ENCODE data around the gene MAB21L1. TPM values are rescaled to one million over a fixed set of nuclear protein-coding genes. Genes with fewer than 3 reads are reported as not detected.

The MAB21L1 gene
- total RNA-seq, 3 donors from 2014 or later: not detected

DNA sequence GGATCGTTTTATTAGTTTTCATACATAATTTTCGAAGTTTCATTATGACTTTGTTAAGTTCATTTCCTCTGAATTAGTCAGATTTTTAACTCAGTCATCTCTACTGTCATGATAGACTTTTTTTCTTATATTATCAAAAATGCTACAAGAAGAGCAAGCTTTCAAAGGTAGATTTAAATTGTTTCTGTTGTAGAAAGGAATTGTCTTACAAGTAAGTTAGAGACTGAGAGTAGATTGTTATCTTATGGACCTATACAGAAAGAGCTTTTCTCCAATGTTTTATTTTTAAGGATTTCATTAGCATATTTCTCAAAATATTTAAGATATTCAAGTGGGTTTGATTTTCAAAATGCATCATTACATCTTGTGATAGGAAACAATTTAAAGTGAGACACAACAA lies 2.7 kb downstream of the MAB21L1 start:
- Mint-ChIP-seq H3K27me3 (ENCODE audit: low read depth) (peaks cover 68% of the 10 kb centered on the region), H3K4me3 (no peak overlapping the region), H3K4me1 (ENCODE audit: low read depth) (peaks cover 18% of the 10 kb centered on the region), H3K9me3 (peaks cover 8% of the 10 kb centered on the region), H3K36me3 (ENCODE audit: insufficient read depth) (no peaks in the 10 kb centered on the region)
- ATAC-seq (no peak), DNase-seq (no peak)

DNA sequence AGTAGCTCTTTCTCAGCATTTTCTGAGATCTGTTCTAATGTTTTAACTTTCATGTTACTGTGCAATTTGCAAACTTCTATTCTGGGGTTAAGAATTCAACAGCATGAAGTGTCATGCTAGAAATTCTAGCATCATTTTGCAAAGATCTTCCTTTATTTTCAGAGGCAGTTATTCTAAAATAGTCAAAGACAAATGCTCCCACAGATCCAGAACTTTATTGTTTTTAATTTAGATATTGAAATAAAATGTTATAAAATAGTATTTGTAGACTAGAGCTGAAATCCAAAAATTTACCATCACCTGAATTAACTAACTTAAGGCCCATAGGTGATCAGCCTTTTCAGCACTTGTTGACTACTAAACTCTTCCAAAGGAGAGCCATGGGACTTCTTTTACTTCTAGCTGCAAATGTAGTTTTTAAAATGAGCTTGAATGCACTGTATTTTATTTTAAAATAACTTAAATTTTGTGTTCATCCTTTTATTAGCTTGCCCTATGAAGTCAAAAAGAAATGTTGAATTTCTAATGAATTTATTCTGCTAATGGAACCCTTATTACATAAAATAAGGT lies 3.2 kb downstream of the MAB21L1 start:
- Mint-ChIP-seq H3K36me3 (ENCODE audit: insufficient read depth) (peaks cover 2% of the 10 kb centered on the region), H3K4me1 (ENCODE audit: low read depth) (peaks cover 18% of the 10 kb centered on the region), H3K4me3 (no peak overlapping the region), H3K27me3 (ENCODE audit: low read depth) (peaks cover 67% of the 10 kb centered on the region), H3K9me3 (peaks cover 11% of the 10 kb centered on the region)
- DNase-seq (no peak), ATAC-seq (no peak)

DNA sequence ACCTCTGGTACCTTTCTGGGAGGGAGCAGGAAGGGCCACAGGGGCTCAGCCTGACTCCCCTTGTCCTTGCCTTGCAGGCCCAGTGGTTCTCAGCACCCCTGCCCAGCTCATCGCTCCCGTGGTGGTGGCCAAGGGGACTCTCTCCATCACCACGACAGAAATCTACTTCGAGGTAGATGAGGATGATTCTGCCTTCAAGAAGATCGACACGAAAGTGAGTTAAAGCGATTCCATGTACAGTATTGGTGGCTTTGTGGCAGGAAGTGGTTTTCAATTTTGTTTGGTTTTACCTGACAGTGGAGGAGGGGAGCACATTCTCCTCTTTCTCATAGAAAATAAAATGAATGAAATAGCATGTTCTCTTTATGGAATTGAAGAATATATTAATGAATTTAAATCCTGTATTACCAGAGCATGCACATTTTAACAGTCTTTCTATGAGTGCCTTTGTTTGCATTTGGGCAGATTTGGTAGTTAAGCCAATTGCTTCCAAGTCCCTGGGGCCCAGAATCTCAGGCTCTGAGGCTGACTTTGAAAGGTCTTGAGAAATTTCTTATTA lies 4.1 kb downstream of the MAB21L1 start:
- Mint-ChIP-seq H3K4me1 (ENCODE audit: low read depth) (peaks cover 18% of the 10 kb centered on the region), H3K9me3 (peaks cover 13% of the 10 kb centered on the region), H3K4me3 (no peak overlapping the region), H3K36me3 (ENCODE audit: insufficient read depth) (peaks cover 3% of the 10 kb centered on the region), H3K27me3 (ENCODE audit: low read depth) (peaks cover 62% of the 10 kb centered on the region)
- ATAC-seq: no peak
- DNase-seq: no peak

DNA sequence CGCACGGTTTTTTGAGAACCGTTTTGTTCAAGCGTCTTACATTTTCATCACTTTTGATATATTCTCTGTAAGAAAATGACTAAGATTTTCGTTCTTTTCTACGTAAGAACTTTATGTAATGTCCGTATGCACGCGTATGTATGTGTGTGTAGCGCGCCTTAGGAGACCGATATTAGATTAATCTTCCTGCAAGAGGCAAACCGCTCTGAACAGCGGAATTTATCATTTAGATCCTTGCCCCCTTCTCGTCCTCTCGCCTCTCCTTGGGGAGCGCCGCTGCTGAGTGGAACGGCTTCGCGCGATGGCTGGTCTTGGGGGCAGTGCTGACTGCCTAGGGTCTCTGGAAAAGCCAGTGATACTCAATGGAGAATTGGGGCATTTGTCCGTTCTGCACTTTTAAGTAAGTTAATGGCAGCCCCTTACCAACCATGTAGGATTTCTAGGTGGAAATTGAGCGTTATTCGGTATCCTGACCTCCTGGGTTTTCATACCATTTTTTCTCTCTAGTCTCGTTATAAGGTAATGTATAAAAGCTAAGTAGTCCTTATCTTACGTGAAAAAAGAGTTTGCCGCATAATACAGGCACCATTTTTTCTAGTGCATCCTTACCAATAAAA lies 4.7 kb downstream of the MAB21L1 start:
- Mint-ChIP-seq H3K4me1 (ENCODE audit: low read depth) (peaks cover 16% of the 10 kb centered on the region), H3K36me3 (ENCODE audit: insufficient read depth) (peaks cover 3% of the 10 kb centered on the region), H3K4me3 (no peak overlapping the region), H3K9me3 (peaks cover 13% of the 10 kb centered on the region), H3K27me3 (ENCODE audit: low read depth) (peaks cover 56% of the 10 kb centered on the region)
- no peak for DNase-seq
- ATAC-seq: no peak

DNA sequence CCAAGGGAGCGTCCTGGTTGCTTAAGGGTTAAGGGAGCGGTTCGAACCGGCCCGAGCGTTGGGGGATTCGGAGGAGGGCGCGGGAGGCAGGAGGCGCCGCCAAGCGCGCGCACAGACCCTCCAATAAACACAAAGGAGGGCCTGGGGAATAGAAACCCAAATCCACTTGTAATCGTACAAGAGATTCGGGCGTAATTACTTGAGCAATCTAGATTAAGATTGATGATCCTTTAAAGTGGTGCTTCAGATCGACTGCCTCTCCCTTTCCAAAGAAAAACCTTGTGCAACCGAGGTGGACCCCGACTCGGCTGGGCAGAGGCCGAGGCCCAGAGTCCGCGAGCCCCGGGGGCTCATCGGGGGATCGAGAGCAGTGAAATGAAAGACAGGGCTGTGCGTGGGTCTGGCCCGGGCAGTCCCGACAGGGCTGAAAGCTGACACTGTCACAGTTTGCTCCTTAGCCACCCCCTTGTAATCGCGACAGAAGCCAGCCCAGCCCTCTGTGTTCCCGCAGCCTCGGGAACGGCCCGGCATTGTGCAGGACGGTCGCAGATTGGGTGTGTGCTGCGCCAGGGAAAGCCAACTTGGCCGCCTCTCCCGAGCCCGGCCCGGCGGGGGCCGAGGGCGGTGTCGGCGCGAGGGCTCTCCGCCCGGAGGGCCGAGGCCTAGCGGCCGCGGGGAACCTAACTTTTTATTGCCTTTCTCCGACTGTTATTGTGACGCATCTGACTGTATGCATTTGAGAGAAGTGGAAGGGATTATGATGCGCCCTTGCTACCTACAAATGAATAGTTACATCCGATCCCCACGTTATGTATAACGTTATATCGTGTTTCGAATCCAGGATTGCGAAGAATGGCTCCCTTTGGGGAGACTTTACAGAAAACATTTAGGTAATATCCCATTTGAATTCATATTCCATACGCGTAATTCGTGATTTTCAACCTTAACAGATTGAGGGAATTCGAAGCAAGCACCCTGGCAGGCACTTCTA lies 5.5 kb downstream of the MAB21L1 start:
- ATAC-seq (peak in 1 of 2 donors; percentile 37), DNase-seq (no peak)
- peaks cover 47% of the 10 kb centered on the region for H3K27me3 Mint-ChIP-seq (ENCODE audit: low read depth)
- H3K4me3 Mint-ChIP-seq: no peak overlapping the region
- peaks cover 13% of the 10 kb centered on the region for H3K9me3 Mint-ChIP-seq
- H3K36me3 Mint-ChIP-seq (ENCODE audit: insufficient read depth): peaks cover 3% of the 10 kb centered on the region
- peaks cover 8% of the 10 kb centered on the region for H3K4me1 Mint-ChIP-seq (ENCODE audit: low read depth)

DNA sequence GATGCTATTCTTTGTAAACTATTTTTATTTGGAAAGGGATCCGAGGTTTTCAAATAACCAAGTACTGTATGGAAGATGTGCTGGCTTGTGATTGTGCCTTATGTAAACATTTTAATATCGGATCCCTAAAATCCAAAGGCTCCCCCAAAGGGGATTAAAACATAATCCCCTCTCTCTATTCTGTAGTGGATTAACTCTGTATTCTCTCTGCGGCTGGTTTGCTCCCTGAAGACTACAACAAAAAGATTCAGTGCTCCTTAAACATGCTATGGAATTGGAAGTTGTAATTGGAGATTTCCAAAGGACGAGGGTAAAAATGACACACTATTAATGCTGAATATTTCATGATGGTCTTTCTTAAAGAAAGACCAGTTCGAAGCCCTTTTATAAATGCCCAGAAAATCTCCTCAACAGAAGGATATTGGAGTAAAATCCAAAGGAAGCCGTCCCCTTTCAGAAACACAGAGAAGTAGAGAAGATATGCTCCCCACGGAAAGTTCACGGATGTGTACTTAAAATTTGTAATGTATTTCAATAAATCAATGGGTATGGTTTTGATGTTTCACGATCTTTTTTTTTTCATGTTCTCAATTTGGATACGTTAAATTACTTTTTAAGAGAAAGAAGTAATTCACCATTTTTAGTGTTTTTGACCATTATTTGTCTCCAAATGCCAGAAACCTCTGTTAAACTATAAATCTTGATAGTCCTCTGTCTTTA lies 6.5 kb downstream of the MAB21L1 start:
- H3K36me3 Mint-ChIP-seq (ENCODE audit: insufficient read depth): peaks cover 3% of the 10 kb centered on the region
- H3K4me3 Mint-ChIP-seq: no peak overlapping the region
- H3K9me3 Mint-ChIP-seq: peaks cover 13% of the 10 kb centered on the region
- DNase-seq (no peak), ATAC-seq (no peak)
- peaks cover 3% of the 10 kb centered on the region for H3K4me1 Mint-ChIP-seq (ENCODE audit: low read depth)
- H3K27me3 Mint-ChIP-seq (ENCODE audit: low read depth): peaks cover 37% of the 10 kb centered on the region

DNA sequence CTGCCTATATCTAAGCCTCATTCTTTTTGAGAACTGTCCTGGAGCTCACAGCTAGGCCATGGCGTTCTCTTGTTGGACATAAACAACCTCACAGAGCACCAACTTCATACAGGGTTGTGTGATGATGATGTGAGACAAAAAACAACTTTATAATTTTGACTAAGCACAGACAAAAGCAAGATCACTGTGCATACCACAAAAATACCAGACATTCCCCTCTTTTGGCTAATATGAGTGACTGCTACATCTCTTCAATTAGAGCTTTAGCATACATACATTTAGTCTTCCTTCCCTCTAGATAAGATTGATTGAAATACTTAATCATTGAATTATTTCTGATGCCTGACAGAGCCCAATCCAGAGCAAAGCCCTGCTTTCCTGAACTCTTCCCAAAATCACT lies 8.3 kb downstream of the MAB21L1 start:
- ATAC-seq (no peak), DNase-seq (no peak)
- Mint-ChIP-seq H3K27me3 (ENCODE audit: low read depth) (peaks cover 29% of the 10 kb centered on the region), H3K36me3 (ENCODE audit: insufficient read depth) (peaks cover 3% of the 10 kb centered on the region), H3K9me3 (peaks cover 8% of the 10 kb centered on the region), H3K4me3 (no peak overlapping the region), H3K4me1 (ENCODE audit: low read depth) (peaks cover 1% of the 10 kb centered on the region)

DNA sequence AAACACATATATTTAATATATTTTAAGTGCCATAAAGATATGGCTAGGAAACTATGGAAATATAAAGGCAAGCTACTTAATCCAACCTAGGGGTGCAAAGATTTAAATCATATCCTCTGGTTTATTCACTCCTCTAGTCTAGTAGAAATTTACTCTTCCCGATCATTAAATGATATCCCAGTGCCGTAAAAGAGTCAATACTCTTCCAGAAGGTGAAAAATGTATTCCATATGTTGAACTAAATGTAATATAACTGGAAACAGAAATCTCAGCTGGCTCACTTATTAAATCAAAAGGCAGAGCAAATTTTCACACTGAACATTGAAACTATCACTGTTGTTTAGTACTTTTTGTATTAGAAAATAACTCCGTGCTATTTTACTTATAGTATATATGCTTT lies 11.1 kb downstream of the MAB21L1 start:
- ATAC-seq: no peak
- H3K4me1 Mint-ChIP-seq (ENCODE audit: low read depth): peaks cover under 1% of the 10 kb centered on the region
- no peak for DNase-seq
- H3K4me3 Mint-ChIP-seq: no peak overlapping the region
- H3K36me3 Mint-ChIP-seq (ENCODE audit: insufficient read depth): peaks cover 3% of the 10 kb centered on the region
- peaks cover 4% of the 10 kb centered on the region for H3K9me3 Mint-ChIP-seq
- H3K27me3 Mint-ChIP-seq (ENCODE audit: low read depth): peaks cover 15% of the 10 kb centered on the region

DNA sequence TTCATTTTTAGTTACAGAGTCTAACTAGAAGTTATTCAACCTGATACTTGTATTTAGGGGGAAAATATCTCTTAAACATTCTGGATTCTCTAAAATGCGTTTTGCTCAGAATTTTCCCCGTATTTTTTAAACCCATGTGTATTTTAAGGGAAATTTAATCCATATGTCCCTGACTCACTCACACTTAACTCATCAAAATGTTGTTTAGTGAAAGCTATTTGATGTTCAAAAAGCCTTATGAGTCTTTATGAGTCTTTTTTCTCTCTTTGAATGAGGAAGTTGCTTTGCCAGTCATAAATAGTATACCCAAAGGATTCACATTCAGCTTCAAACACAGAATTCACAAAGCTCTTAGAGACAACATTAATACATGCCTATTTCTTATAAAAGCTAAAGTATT lies 16.4 kb downstream of the MAB21L1 start:
- Mint-ChIP-seq H3K4me3 (no peak overlapping the region), H3K27me3 (ENCODE audit: low read depth) (no peaks in the 10 kb centered on the region), H3K9me3 (peaks cover 7% of the 10 kb centered on the region), H3K36me3 (ENCODE audit: insufficient read depth) (no peaks in the 10 kb centered on the region), H3K4me1 (ENCODE audit: low read depth) (no peaks in the 10 kb centered on the region)
- ATAC-seq (no peak), DNase-seq (no peak)

DNA sequence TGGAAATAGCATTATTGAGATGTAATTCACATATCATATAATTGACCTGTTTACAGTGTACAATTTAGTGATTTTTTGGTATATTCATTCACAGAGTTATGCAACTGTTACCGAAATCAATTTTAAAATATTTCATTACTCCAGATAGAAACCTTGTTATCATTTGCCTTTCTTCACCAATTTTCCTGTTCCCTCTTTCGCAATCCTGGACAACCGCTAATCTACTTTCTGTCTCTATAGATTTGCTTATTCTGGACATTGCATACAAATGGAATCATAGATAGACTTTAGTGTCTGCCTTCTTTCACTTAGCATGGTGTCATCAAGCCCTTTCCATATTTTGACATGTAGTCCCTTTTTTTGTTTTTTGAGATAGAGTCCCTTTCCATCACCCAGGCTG lies 19.2 kb downstream of the MAB21L1 start:
- peaks cover 7% of the 10 kb centered on the region for H3K9me3 Mint-ChIP-seq
- DNase-seq: no peak
- H3K4me1 Mint-ChIP-seq (ENCODE audit: low read depth): no peaks in the 10 kb centered on the region
- H3K36me3 Mint-ChIP-seq (ENCODE audit: insufficient read depth): no peaks in the 10 kb centered on the region
- ATAC-seq: no peak
- no peak overlapping the region for H3K4me3 Mint-ChIP-seq
- H3K27me3 Mint-ChIP-seq (ENCODE audit: low read depth): no peaks in the 10 kb centered on the region

DNA sequence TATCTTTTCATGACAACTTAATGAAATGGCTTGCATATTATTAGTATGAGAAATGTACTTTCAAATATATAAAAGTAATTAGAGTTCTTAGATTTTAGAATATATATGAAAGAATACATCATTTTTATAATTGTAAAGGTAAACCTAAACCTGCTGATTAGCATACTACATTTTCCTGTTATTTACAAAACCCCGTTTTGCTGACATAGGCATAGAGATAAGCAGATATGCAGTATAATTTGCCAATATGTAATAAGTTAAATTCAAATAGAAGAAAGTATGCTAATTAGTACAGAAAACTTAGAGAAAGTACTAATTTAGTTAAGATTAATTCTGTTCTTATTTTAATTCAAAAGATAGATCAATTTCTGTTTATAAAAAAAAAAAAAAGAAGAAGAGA lies 21.5 kb downstream of the MAB21L1 start:
- Mint-ChIP-seq H3K4me1 (ENCODE audit: low read depth) (no peaks in the 10 kb centered on the region), H3K36me3 (ENCODE audit: insufficient read depth) (no peaks in the 10 kb centered on the region), H3K27me3 (ENCODE audit: low read depth) (no peaks in the 10 kb centered on the region), H3K9me3 (peaks cover 7% of the 10 kb centered on the region), H3K4me3 (no peak overlapping the region)
- no peak for ATAC-seq
- no peak for DNase-seq

DNA sequence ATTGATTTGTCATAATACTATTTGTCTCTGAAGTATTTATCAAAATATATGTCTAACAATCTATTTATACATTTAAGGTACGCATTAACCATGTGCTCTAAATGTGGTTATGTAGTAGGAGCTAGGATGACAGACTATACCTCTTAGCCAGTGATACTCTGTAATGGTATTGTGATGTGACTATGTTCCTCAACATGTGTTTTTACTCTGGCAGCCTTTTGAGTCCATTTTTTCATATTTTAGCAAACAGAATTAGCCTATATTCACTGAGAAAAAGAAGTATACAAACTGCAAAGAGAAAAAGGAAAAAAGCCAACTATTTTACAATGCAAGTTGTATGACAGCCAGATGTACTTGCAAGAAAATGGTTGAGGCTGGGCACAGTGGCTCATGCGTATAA lies 26.7 kb downstream of the MAB21L1 start:
- no peaks in the 10 kb centered on the region for H3K36me3 Mint-ChIP-seq (ENCODE audit: insufficient read depth)
- no peak for DNase-seq
- H3K4me1 Mint-ChIP-seq (ENCODE audit: low read depth): no peaks in the 10 kb centered on the region
- ATAC-seq: no peak
- H3K27me3 Mint-ChIP-seq (ENCODE audit: low read depth): no peaks in the 10 kb centered on the region
- peaks cover 4% of the 10 kb centered on the region for H3K9me3 Mint-ChIP-seq
- H3K4me3 Mint-ChIP-seq: no peak overlapping the region

DNA sequence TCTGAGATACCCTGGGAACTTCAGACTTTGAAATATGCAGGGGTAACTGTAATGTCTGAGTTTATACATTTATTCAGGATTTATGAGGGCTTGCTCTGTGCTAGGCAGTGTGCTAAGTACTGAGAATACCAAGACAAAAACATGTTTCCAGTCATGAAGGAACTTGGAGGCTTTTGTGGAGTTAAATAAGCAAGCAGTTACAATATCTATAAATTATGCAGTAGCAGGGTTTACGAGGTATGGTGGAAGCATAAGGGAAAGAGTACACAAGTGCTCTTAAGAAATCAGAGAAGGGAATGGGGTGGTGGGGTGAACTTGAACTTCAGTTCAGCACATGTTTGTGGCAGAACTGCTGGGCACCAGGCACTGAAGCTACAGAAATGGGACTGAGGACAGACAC lies 28.0 kb downstream of the MAB21L1 start:
- Mint-ChIP-seq H3K27me3 (ENCODE audit: low read depth) (no peaks in the 10 kb centered on the region), H3K4me1 (ENCODE audit: low read depth) (no peaks in the 10 kb centered on the region), H3K36me3 (ENCODE audit: insufficient read depth) (no peaks in the 10 kb centered on the region), H3K9me3 (peaks cover 4% of the 10 kb centered on the region), H3K4me3 (no peak overlapping the region)
- DNase-seq: no peak
- ATAC-seq: no peak

Data from activated T-cell treated with anti-CD3 and anti-CD28 coated beads, Interleukin-2, amount 50 U/mL, for 4 hours (primary cell).